ENCODE data around the gene MYH14.

Gene MYH14

GRCh38 chr19:50331994-50332243 is 128.5 kb downstream of the MYH14 start:
- peak overlapping the region; percentile 95 for H3K9ac ChIP-seq (ENCODE audit: low read length)
- TF ChIP-seq EZH2phosphoT487 (IDR thresholded peaks at IDR 0.05; ENCODE audit: low read depth): no peak
- TF ChIP-seq CTCF (IDR thresholded peaks at IDR 0.05; ENCODE audit: low read depth, low read length): no peak
- H3K27ac ChIP-seq (ENCODE audit: low read length): peak overlapping the region; percentile 97
- H3K4me2 ChIP-seq (ENCODE audit: low read length): peak overlapping the region; percentile 99
- H3K79me2 ChIP-seq (ENCODE audit: low read length): peaks cover 31% of the 10 kb centered on the region
- H2AFZ ChIP-seq (ENCODE audit: low read depth, low read length): no peak overlapping the region
- H3K9me3 ChIP-seq (ENCODE audit: insufficient read depth, low read length): 0 out of 2 replicates have a peak, but pooled peaks cover 6% of the 10 kb centered on the region
- H3K27me3 ChIP-seq (ENCODE audit: low read depth, low read length): no peaks in the 10 kb centered on the region
- peak overlapping the region; percentile 77 for H3K4me3 ChIP-seq (ENCODE audit: low read length)
- H3K36me3 ChIP-seq (replicated peaks; ENCODE audit: low read depth, low read length): peaks cover 49% of the 10 kb centered on the region
- H4K20me1 ChIP-seq (ENCODE audit: insufficient read depth, low read length): peaks cover 34% of the 10 kb centered on the region
- peaks cover 67% of the 10 kb centered on the region for H3K4me1 ChIP-seq (ENCODE audit: low read length)

- H3K4me2 ChIP-seq (ENCODE audit: low read length): peak overlapping the region; percentile 99
- H3K9ac ChIP-seq (ENCODE audit: low read length): peak overlapping the region; percentile 95
- peak overlapping the region; percentile 77 for H3K4me3 ChIP-seq (ENCODE audit: low read length)
- peaks cover 54% of the 10 kb centered on the region for H3K36me3 ChIP-seq (replicated peaks; ENCODE audit: low read depth, low read length)
- H3K79me2 ChIP-seq (ENCODE audit: low read length): peaks cover 36% of the 10 kb centered on the region
- 0 out of 2 replicates have a peak, but pooled peaks cover 6% of the 10 kb centered on the region for H3K9me3 ChIP-seq (ENCODE audit: insufficient read depth, low read length)
- no peaks in the 10 kb centered on the region for H3K27me3 ChIP-seq (ENCODE audit: low read depth, low read length)
- peaks cover 72% of the 10 kb centered on the region for H3K4me1 ChIP-seq (ENCODE audit: low read length)
- no peak overlapping the region for H2AFZ ChIP-seq (ENCODE audit: low read depth, low read length)
- TF ChIP-seq EZH2phosphoT487 (IDR thresholded peaks at IDR 0.05; ENCODE audit: low read depth): no peak
- TF ChIP-seq CTCF (IDR thresholded peaks at IDR 0.05; ENCODE audit: low read depth, low read length): no peak
- H3K27ac ChIP-seq (ENCODE audit: low read length): peak overlapping the region; percentile 97
- H4K20me1 ChIP-seq (ENCODE audit: insufficient read depth, low read length): peaks cover 39% of the 10 kb centered on the region
Measured at GRCh38 chr19:50332244-50333038, 129.0 kb downstream of the MYH14 start.

- peaks cover 47% of the 10 kb centered on the region for H4K20me1 ChIP-seq (ENCODE audit: insufficient read depth, low read length)
- peaks cover 44% of the 10 kb centered on the region for H3K79me2 ChIP-seq (ENCODE audit: low read length)
- peak overlapping the region; percentile 77 for H3K4me3 ChIP-seq (ENCODE audit: low read length)
- H3K27me3 ChIP-seq (ENCODE audit: low read depth, low read length): no peaks in the 10 kb centered on the region
- no peak overlapping the region for H2AFZ ChIP-seq (ENCODE audit: low read depth, low read length)
- TF ChIP-seq EZH2phosphoT487 (IDR thresholded peaks at IDR 0.05; ENCODE audit: low read depth): no peak
- H3K36me3 ChIP-seq (replicated peaks; ENCODE audit: low read depth, low read length): peaks cover 63% of the 10 kb centered on the region
- 0 out of 2 replicates have a peak, but pooled peaks cover 6% of the 10 kb centered on the region for H3K9me3 ChIP-seq (ENCODE audit: insufficient read depth, low read length)
- H3K9ac ChIP-seq (ENCODE audit: low read length): peak overlapping the region; percentile 95; the same call in 1 of the 2 replicates
- H3K4me2 ChIP-seq (ENCODE audit: low read length): peak overlapping the region; percentile 99
- peak overlapping the region; percentile 97 for H3K27ac ChIP-seq (ENCODE audit: low read length)
- peaks cover 79% of the 10 kb centered on the region for H3K4me1 ChIP-seq (ENCODE audit: low read length)
Measured at GRCh38 chr19:50333235-50333736, 129.9 kb downstream of the MYH14 start.

- Histone ChIP-seq H3K36me3 (replicated peaks; ENCODE audit: low read depth, low read length) (peaks cover 69% of the 10 kb centered on the region), H3K9ac (ENCODE audit: low read length) (peak overlapping the region; percentile 95; the same call in 1 of the 2 replicates), H3K27me3 (ENCODE audit: low read depth, low read length) (no peaks in the 10 kb centered on the region), H3K27ac (ENCODE audit: low read length) (peak overlapping the region; percentile 97), H3K9me3 (ENCODE audit: insufficient read depth, low read length) (0 out of 2 replicates have a peak, but pooled peaks cover 6% of the 10 kb centered on the region), H3K4me3 (ENCODE audit: low read length) (peak overlapping the region; percentile 77), H2AFZ (ENCODE audit: low read depth, low read length) (no peak overlapping the region), H3K79me2 (ENCODE audit: low read length) (peaks cover 51% of the 10 kb centered on the region), H3K4me2 (ENCODE audit: low read length) (peak overlapping the region; percentile 99), H3K4me1 (ENCODE audit: low read length) (peaks cover 84% of the 10 kb centered on the region), H4K20me1 (ENCODE audit: insufficient read depth, low read length) (peaks cover 54% of the 10 kb centered on the region)
- no peak for TF ChIP-seq EZH2phosphoT487 (IDR thresholded peaks at IDR 0.05; ENCODE audit: low read depth)
- TF ChIP-seq CTCF (IDR thresholded peaks at IDR 0.05; ENCODE audit: low read depth, low read length): no peak
Measured at GRCh38 chr19:50333737-50334617, 130.6 kb downstream of the MYH14 start.
